ENCODE results near the gene PREX1. TPM values are rescaled to one million over a fixed set of nuclear protein-coding genes. Genes with fewer than 3 reads are reported as not detected.
A peak's percentile ranks its signal among the peaks of the same experiment; 100 is the strongest.

The PREX1 gene
- total and polyA plus RNA-seq, 2 of the 4 experiments (the other 2 are of a cell fraction): 0.67 to 0.72 TPM

- H3K14ac ChIP-seq (replicated peaks; ENCODE audit: low read depth, low read length): no peak overlapping the region
- CTCF ChIA-PET: interaction anchor here (1.3 to 1.4 kb wide), 2 partner anchors 10 to 246 kb away, joined by 3 to 4 read pairs; no protein-coding TSS in a partner anchor
- no peak overlapping the region for H4K5ac ChIP-seq (ENCODE audit: low read depth, low read length)
- 0 out of 2 replicates have a peak, but pooled peaks cover 2% of the 10 kb centered on the region for H3K27me3 ChIP-seq (ENCODE audit: control insufficient read depth, insufficient read depth, low read length)
- H3K23ac ChIP-seq (ENCODE audit: low read depth, low read length): no peak overlapping the region
- H2AK9ac ChIP-seq (replicated peaks; ENCODE audit: low read depth, low read length, poor library complexity): peak overlapping the region; percentile 57
- no peak overlapping the region for H2AK5ac ChIP-seq (ENCODE audit: low read depth, low read length)
- no peaks in the 10 kb centered on the region for H3K9me3 ChIP-seq (ENCODE audit: control insufficient read depth, insufficient read depth, low read length)
- H3K18ac ChIP-seq (ENCODE audit: low read depth, low read length): no peak overlapping the region
- POLR2A ChIA-PET (ENCODE audit: unreplicated experiment): no interaction called here
- DNase-seq (no peak), ATAC-seq (ENCODE audit: low read depth) (no peak)
- H3K79me1 ChIP-seq (ENCODE audit: low read depth in 1 of 2, low read length in 2 of 2): no peaks in the 10 kb centered on the region
- H3K9me1 ChIP-seq (ENCODE audit: insufficient read depth, low read length): no peaks in the 10 kb centered on the region
- H4K20me1 ChIP-seq (ENCODE audit: insufficient read depth, low read length): no peaks in the 10 kb centered on the region
- no peak overlapping the region for H3K4me3 ChIP-seq (ENCODE audit: insufficient read depth, low read depth, low read length)
- dilution Hi-C loops (cut with HindIII; ENCODE audit: low sequenced_read_pairs, unreplicated experiment) (no loop called here), intact Hi-C loops (cut with micrococcal nuclease) (loop anchor here (10.0 kb wide), 1 partner anchor 166 kb away; the partner anchor contains the start of gene PREX1), in situ Hi-C loops (cut with MboI; ENCODE audit: low sequenced_read_pairs) (loop anchor here (5.0 kb wide), 1 partner anchor 249 kb away; no protein-coding TSS in a partner anchor)
- H3K56ac ChIP-seq (ENCODE audit: extremely low read depth, insufficient read depth, low read length): no peak overlapping the region
- no peak overlapping the region for H3K4ac ChIP-seq (ENCODE audit: low read depth, low read length)
- H2BK20ac ChIP-seq (ENCODE audit: low read depth, low read length): no peak overlapping the region
- H4K8ac ChIP-seq (ENCODE audit: low read depth in 2 of 2, low read length in 2 of 2): no peak overlapping the region
- 100% methylated on average over 3 of the region's 8 CpGs; no CpG with 5 or more reads in 1 of the 2 experiments for WGBS, 2 experiments (ENCODE audit: extremely low coverage in 2 of 2, insufficient read length in 1 of 2)
- no peak overlapping the region for H3K27ac ChIP-seq (ENCODE audit: insufficient read depth, low read length)
- peaks cover 2% of the 10 kb centered on the region; the same call in 1 of the 2 replicates for H3K4me1 ChIP-seq (ENCODE audit: control insufficient read depth, insufficient read depth, low read length)
- no peak overlapping the region for H4K91ac ChIP-seq (ENCODE audit: insufficient read depth, low read depth, low read length)
- H2BK120ac ChIP-seq (ENCODE audit: low read depth, low read length): no peak overlapping the region
- no peaks in the 10 kb centered on the region for H3K36me3 ChIP-seq (ENCODE audit: control insufficient read depth, insufficient read depth, low read length)
- H2AFZ ChIP-seq (replicated peaks; ENCODE audit: low read length, poor library complexity): no peak overlapping the region
- H2BK15ac ChIP-seq (ENCODE audit: low read depth, low read length): no peak overlapping the region
- no peak overlapping the region for H3K4me2 ChIP-seq (ENCODE audit: low read depth, low read length)
- H3K9ac ChIP-seq (ENCODE audit: low read depth, low read length): no peak overlapping the region
- TF ChIP-seq SMC3 (IDR thresholded peaks at IDR 0.05; ENCODE audit: low read depth, low read length) (no peak), RFX5 (IDR thresholded peaks at IDR 0.05; ENCODE audit: low read depth, low read length) (no peak), BHLHE40 (IDR thresholded peaks at IDR 0.05; ENCODE audit: low read depth, low read length) (no peak), MXI1 (IDR thresholded peaks at IDR 0.05; ENCODE audit: borderline replicate concordance, low read depth, low read length) (no peak), CTCF (conservative IDR thresholded peaks at IDR 0.05; ENCODE audit: low read depth, low read length) (no peak), CHD1 (IDR thresholded peaks at IDR 0.05; ENCODE audit: low read depth, low read length) (no peak), RCOR1 (IDR thresholded peaks at IDR 0.05; ENCODE audit: insufficient replicate concordance, low read length) (no peak), MAZ (IDR thresholded peaks at IDR 0.05; ENCODE audit: borderline replicate concordance, low read depth, low read length) (no peak), POLR2A (IDR thresholded peaks at IDR 0.05; ENCODE audit: low read depth, low read length) (no peak), MAFK (IDR thresholded peaks at IDR 0.05; ENCODE audit: low read depth, low read length) (no peak), NFE2L2 (IDR thresholded peaks at IDR 0.05; ENCODE audit: low read depth, low read length) (no peak), USF2 (IDR thresholded peaks at IDR 0.05; ENCODE audit: low read depth, low read length) (no peak), ELK1 (IDR thresholded peaks at IDR 0.05; ENCODE audit: borderline replicate concordance, low read depth, low read length) (no peak), RAD21 (IDR thresholded peaks at IDR 0.05; ENCODE audit: low read length) (no peak), CEBPB (IDR thresholded peaks at IDR 0.05; ENCODE audit: low read depth, low read length) (no peak), FOS (IDR thresholded peaks at IDR 0.05; ENCODE audit: low read depth, low read length) (no peak)
- H2BK5ac ChIP-seq (ENCODE audit: low read depth, low read length, poor library complexity, severe bottlenecking): no peak overlapping the region
- no TSS peak for BruUV-seq (replicated peaks)
These were observed 169.3 kb downstream of the PREX1 start for GRCh38 chr20:48658505-48658904.
